Brain microvascular endothelial cell (primary cell): ENCODE results near the gene CDK19.

Source experiments
- DNase-seq: peaks from one replicate; pipeline ENCODE4 v3.0.0-alpha.2; 2020
- H3K27ac ChIP-seq: fragments of 250-450 bp; sonication (Bioruptor Pico); 2 replicates; pipeline ENCODE4 v1.5.1; 2020; ENCODE audit warnings: mild to moderate bottlenecking, moderate library complexity
- H3K27me3 ChIP-seq: fragments of 250-450 bp; sonication (Bioruptor Pico); replicated peaks from 2 replicates; pipeline ENCODE4 v1.5.1; 2020; ENCODE audit warnings: mild to moderate bottlenecking
- H3K36me3 ChIP-seq: fragments of 250-450 bp; sonication (Bioruptor Pico); replicated peaks from 2 replicates; pipeline ENCODE4 v1.5.1; 2020; ENCODE audit warnings: mild to moderate bottlenecking
- H3K4me3 ChIP-seq: 2 replicates; pipeline ENCODE4 v1.5.1; 2011; ENCODE audit warnings: low read depth, mild to moderate bottlenecking, control low read depth, low read length, moderate library complexity
- in situ Hi-C: cut with HindIII; loops from 2 replicates; pipeline ENCODE4 v1.10.0; 2017; ENCODE audit warnings: low sequenced_read_pairs, low pct_ligation_motif_present
- TF ChIP-seq, protein P1 (sequence below): IDR thresholded peaks from 2 replicates; pipeline ENCODE4 v1.5.1; 2011; ENCODE audit warnings: low read depth, mild to moderate bottlenecking, moderate library complexity, low read length, control low read depth, inconsistent platforms; ENCODE audit errors: missing control alignments

Gene CDK19

DNA sequence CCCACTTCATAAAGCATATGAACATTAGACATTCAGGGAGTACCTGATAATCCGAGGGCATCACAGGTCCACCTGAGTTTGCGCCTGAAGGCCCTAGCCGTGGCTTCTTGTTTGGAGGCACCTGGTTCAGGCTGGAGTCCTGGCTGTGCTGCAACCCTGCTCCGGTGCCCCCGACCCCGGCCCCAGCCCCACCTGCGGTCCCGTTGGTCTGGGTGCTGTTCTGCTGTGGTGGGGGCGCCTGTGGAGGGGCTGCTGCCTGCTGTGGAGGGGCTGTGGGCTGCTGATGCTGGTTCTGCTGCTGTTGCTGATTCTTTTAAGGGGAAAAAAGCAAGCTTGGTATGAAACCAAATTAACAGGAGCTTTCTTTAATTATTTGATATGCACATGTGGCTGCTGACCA is 194.2 kb downstream of the CDK19 start:
- Histone ChIP-seq H3K27ac (no peak overlapping the region), H3K27me3 (no peaks in the 10 kb centered on the region), H3K36me3 (no peaks in the 10 kb centered on the region), H3K4me3 (no peak overlapping the region)
- in situ Hi-C loops = no loop called here
- DNase-seq = no peak
- TF ChIP-seq, protein P1, sequence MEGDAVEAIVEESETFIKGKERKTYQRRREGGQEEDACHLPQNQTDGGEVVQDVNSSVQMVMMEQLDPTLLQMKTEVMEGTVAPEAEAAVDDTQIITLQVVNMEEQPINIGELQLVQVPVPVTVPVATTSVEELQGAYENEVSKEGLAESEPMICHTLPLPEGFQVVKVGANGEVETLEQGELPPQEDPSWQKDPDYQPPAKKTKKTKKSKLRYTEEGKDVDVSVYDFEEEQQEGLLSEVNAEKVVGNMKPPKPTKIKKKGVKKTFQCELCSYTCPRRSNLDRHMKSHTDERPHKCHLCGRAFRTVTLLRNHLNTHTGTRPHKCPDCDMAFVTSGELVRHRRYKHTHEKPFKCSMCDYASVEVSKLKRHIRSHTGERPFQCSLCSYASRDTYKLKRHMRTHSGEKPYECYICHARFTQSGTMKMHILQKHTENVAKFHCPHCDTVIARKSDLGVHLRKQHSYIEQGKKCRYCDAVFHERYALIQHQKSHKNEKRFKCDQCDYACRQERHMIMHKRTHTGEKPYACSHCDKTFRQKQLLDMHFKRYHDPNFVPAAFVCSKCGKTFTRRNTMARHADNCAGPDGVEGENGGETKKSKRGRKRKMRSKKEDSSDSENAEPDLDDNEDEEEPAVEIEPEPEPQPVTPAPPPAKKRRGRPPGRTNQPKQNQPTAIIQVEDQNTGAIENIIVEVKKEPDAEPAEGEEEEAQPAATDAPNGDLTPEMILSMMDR = no peak

DNA sequence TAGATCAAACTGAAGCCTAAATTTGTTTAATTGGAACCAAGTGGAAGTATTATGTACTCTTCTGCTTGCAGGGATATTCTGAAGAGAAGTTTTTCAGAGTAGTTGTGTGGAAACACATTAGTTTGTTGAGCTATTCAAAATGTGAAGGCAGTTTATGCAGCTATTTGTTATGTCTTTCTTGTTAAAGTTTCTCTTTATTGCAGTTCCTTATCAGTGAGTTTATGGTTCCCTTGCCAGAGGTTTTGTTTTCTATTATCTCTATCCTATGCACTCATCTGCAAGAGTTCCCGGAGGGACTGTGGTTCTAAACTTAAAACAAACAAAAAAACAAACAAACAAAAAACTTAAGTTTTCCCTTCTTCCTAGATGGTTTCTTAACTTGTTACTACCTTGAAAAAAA is 195.2 kb downstream of the CDK19 start:
- no peak overlapping the region for H3K4me3 ChIP-seq
- H3K27ac ChIP-seq = no peak overlapping the region
- TF ChIP-seq, protein P1 = no peak
- H3K27me3 ChIP-seq = no peaks in the 10 kb centered on the region
- DNase-seq = no peak
- H3K36me3 ChIP-seq = no peaks in the 10 kb centered on the region
- in situ Hi-C loops = no loop called here

DNA sequence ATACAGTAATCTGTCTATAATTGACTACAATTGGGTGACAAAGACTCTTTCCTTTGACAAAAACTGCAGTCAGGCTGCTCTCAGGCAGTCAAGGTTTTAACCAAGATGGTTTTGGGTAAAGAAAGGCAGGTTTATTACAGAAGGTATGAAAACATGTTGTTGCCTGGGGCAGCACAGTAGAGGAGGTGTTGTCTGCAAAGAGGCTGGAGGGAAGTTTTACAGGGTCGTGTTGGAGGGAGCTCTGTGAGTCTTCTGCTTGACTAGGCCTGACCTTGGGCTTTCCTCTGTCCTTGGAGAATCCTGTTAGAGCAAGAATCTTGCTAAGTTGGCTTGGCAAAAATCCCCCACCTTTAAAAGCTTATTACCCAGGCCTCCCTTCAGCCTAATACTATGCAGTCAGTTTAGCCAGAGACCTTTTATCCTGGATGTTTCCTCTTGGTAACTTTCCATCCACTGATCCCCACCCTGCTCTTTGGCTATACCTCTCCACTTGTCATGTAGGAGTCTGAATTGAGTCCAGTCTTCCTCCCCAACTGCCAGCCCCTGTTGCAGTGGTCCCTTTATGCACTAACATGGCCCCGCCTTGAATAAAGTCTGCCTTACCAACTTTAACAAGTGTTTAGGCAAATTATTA is 195.9 kb downstream of the CDK19 start:
- TF ChIP-seq, protein P1 = no peak
- in situ Hi-C loops = no loop called here
- no peaks in the 10 kb centered on the region for H3K36me3 ChIP-seq
- H3K27ac ChIP-seq = no peak overlapping the region
- DNase-seq = no peak
- H3K27me3 ChIP-seq = no peaks in the 10 kb centered on the region
- no peak overlapping the region for H3K4me3 ChIP-seq

DNA sequence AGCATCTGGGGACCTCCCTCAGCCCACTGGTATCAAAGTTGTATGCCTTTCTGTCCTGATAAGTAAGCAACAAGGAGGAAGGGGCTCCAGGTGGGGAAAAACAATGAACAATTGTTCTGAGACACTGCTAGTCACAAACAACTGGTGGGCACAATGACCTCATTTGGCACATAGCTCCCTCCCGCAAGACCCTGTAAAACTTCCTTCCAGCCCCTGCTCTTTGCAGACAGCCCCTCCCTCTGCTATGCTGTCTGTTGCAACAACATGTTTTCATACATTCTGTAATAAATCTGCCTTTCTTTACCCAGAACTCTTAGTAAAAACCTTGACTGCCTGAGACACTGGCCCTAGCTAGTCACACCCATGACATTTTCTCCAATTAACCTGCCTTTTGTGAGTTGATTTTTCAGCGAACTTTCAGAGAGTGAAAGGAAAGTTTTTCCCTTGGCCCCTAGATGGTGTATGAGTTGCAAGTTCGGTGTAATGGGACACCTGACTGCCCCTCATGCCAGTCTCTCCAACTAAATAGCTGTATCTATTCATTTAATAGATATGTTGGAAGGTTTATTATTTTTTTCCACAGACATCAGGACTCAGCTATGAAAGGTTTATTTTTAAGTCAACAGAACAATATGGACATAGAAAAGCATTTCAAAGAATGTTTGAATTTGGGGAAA is 196.5 kb downstream of the CDK19 start:
- Histone ChIP-seq H3K27ac (no peak overlapping the region), H3K36me3 (no peaks in the 10 kb centered on the region), H3K27me3 (no peaks in the 10 kb centered on the region), H3K4me3 (no peak overlapping the region)
- in situ Hi-C loops = no loop called here
- no peak for DNase-seq
- TF ChIP-seq, protein P1 = peak; percentile 59

DNA sequence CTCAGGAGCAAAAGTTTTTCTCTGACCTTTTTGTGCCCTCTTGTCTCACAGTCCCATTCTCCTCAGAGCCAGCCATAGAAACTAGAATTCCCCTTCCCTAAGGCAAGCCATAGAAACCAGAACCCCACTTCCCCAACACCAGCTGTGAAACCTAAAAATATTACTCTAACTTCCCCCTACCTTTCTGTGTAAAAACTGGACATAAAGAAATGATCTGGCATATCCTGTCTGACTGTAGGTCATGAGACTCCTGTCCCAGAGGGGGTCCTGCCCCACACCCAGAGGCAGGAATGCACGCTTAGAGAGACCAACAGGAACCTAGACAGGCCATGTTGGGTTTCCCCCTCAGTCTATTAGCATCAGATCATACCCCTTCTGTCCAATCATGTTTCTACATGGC is 198.2 kb downstream of the CDK19 start:
- no peaks in the 10 kb centered on the region for H3K36me3 ChIP-seq

More for the DNA sequence above, 198.2 kb downstream of the CDK19 start:
- DNase-seq = no peak
- in situ Hi-C loops = no loop called here
- TF ChIP-seq, protein P1 = no peak
- no peaks in the 10 kb centered on the region for H3K27me3 ChIP-seq
- H3K27ac ChIP-seq = no peak overlapping the region
- H3K4me3 ChIP-seq = no peak overlapping the region
